DMS 273 treated with DMSO at 0.1 percent for 48 hours (cell line): ENCODE data around the gene CTNND2.

Experiments used
- DNase-seq: peaks from one replicate; lab custom pipeline; 2025; lab: John Stamatoyannopoulos, UW

Gene CTNND2

GRCh38 chr5:11596185-11596584, 308.1 kb downstream of the CTNND2 start:
- DNase-seq = no peak

GRCh38 chr5:11595045-11595444, 309.2 kb downstream of the CTNND2 start:
- DNase-seq = no peak

DNA sequence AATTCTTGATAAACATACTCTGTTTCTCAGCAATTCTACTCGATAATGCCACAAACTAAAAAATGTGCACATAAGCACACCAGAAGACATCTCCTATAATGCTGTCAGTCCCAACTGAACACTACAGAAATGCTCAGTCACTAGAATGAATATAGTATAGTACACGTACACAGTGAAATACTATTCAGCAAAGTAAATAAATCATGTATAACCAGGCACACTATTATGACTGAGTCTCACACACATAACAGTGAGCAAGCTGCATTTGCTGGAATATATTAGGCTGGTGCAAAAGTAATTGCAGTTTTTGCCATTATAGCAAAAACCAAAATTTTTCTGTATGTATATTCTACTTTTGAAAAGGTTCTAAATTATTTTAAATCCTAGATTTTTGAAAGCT, 310.2 kb downstream of the CTNND2 start:
- no peak for DNase-seq

GRCh38 chr5:11590475-11590874, 313.8 kb downstream of the CTNND2 start:
- DNase-seq = no peak

GRCh38 chr5:11588803-11589202, 315.4 kb downstream of the CTNND2 start:
- DNase-seq = no peak

- DNase-seq = no peak
Observed at GRCh38 chr5:11584017-11584416, 320.2 kb downstream of the CTNND2 start.

DNA sequence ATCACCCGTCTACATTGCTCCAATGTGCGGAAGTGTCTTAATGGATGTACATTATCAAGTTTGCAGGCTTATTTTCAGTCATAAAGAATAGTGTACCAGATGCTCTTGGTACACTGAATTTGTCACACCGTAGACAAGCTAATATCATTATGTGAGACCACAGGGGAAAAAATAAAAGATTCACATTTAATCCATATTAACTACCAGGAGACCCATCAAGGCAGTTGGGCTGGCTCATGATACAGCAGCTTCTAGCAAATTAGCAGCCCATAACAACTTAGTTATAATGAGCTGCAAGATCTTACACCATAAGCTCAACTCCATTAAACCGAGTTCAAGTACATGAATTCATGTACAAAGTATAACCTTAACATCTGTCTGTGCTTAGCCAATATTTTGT, 324.9 kb downstream of the CTNND2 start:
- DNase-seq = no peak

DNA sequence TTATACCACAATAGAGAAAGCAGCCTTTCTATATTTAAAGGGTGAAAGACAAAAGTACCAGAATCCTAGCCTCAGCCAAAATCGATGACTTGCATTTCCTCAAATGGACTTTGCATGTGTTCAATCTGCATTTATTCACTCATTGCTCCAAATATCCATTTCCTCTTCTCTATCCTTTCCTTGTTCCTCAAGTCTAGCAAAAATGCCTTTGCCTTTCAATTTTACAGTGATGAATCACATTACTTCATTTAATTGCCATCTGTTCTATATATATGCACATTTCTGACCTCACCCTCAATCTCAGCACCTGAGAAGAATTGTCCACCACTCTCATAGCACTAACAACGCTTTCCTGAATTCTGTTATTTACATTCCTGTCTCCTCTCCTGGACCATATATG, 329.5 kb downstream of the CTNND2 start:
- no peak for DNase-seq

- DNase-seq = no peak
Observed at GRCh38 chr5:11573140-11573992, 330.9 kb downstream of the CTNND2 start.

DNA sequence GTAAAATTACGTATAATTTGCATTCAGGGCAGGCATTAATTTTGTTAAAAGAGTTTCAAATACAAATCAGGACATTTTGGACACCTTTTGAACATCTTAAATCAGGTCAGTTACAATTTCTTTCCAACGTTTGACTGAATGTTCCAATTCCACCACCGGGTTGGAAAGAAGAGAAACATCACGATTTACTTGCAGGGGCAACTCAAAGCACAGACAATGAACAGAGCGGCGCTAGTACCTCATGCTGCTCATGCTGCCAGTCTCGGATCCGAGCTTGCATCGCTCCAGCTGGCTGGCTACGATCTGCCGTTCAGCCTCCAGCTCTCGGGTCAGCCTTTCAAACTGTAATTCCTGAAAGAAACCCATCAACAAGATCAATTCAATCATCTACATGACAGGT, 339.5 kb downstream of the CTNND2 start:
- no peak for DNase-seq

DNA sequence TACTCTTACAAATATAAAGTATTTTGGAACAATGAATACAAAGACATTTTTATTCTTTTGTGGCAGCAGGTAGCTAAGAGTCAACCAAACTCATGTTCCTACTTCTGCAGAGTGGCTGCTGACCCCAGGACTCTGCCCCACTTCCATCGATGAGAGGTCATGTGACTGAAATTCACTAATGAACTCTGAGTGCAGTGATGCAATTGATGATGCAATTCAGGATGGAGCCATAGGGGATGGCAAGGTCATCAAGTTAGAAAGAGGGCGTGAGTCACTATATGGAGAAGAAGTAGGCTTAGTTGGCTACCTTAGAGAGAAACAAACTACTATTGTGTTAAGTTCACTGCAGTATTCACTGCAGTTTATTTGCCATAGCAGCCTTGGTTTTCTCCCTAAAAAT, 340.4 kb downstream of the CTNND2 start:
- DNase-seq = no peak

- DNase-seq = no peak
Observed at GRCh38 chr5:11560915-11561697, 343.1 kb downstream of the CTNND2 start.

- DNase-seq = no peak
Observed at GRCh38 chr5:11557063-11557462, 347.2 kb downstream of the CTNND2 start.

DNA sequence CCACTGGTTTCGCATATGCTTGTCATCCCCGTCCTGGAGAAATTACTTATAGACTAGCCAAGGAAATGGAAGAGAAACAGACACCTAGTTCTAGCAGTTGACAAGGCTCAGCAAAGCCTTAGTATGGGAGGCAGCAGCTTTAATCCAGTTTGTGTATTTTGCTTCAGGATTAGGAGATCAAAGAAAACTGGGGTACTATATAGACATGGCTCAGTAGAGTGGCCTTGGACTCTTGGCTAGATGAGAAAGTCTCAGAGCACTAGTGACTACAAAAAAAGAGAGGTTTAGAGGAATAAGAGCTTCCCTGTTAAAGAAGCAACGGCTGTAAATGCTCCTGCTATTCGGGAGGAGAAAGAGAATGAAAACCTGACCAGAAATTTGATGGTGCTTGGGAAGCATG, 349.1 kb downstream of the CTNND2 start:
- DNase-seq = no peak

GRCh38 chr5:11547730-11548129, 356.5 kb downstream of the CTNND2 start:
- DNase-seq = no peak

GRCh38 chr5:11547140-11547539, 357.1 kb downstream of the CTNND2 start:
- DNase-seq = no peak

DNA sequence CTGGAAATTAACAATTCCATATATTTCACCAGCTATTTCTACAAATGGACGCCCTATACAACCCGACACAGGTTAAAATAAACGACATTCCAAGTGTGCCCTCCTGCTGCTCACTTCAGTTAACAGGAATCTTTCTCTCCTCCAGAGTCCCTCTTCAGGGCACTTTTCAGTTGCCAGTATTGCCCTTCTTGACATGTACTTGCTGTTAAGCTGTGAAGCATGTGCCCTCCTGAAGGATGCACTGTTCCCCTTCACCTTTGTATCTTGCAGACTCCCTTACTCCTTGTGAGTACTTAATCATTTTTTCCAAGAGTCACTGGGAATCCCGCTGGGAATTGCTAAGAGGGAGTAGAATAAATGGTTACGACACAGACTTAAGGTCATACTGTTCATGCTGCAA, 364.1 kb downstream of the CTNND2 start:
- DNase-seq = no peak

- no peak for DNase-seq
Observed at GRCh38 chr5:11531811-11532555, 372.3 kb downstream of the CTNND2 start.

DNA sequence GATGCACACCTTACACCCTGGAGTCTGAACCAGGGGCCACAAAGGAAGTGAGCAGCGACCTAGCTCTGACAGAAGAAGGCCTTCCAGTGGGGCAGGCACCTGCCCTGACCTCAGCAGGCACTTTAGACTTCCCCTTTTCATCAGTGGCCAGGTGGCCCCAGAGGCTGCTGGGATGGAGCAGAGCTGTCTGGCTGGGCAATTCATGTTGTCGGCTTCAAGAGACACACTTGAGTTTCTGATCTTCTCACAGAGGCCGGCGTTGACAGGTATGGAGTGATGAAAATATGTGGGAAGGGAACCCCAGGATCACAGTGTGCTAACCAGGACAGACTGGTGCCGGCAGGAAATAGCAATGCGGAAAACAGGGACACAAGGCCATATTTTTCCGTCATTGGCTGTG, 375.5 kb downstream of the CTNND2 start:
- no peak for DNase-seq

- no peak for DNase-seq
Observed at GRCh38 chr5:11527652-11528349, 376.4 kb downstream of the CTNND2 start.

GRCh38 chr5:11525020-11525419, 379.2 kb downstream of the CTNND2 start:
- no peak for DNase-seq

GRCh38 chr5:11524188-11524587, 380.1 kb downstream of the CTNND2 start:
- no peak for DNase-seq
